Panc1 (cell line): ENCODE results near the gene DENND5B. TPM values are rescaled to one million over a fixed set of nuclear protein-coding genes. Genes with fewer than 3 reads are reported as not detected.

Source experiments
- ATAC-seq: fragments of 200-7000 bp; cut with Tn5 transposase; 2 replicates; pipeline ENCODE4 v1.9.1; 2020; ENCODE audit warnings: mild to moderate bottlenecking, moderate library complexity
- BruUV-seq: library from RNA; stranded (reverse); fragments of 400-500 nt; replicated peaks from 2 replicates; lab custom pipeline; 2021; lab: Mats Ljungman, UMichigan
- CTCF ChIA-PET: fragments of 300-600 bp; sonication (Branson Sonifier 250); formaldehyde crosslinking; loops from one replicate; lab custom pipeline; 2022; ENCODE audit warnings: antibody characterized with exemption; lab: Charles Lee
- POLR2A ChIA-PET: fragments of 300-600 bp; sonication (Branson Sonifier 250); formaldehyde crosslinking; loops from one replicate; lab custom pipeline; 2022; ENCODE audit warnings: antibody characterized with exemption; lab: Charles Lee
- DNase-seq: peaks from one replicate; pipeline ENCODE4 v3.0.0-alpha.2; 2010; ENCODE audit warnings: low read depth, low spot score
- H3K27ac ChIP-seq: 2 replicates; pipeline ENCODE4 v1.5.1; 2011; ENCODE audit warnings: mild to moderate bottlenecking, low read length, inconsistent platforms
- H3K27me3 ChIP-seq: fragments of 200-500 bp; sonication (Bioruptor generic); 2 replicates; pipeline ENCODE4 v1.6.0; 2014; ENCODE audit warnings: low read length, inconsistent platforms; ENCODE audit not compliant: control insufficient read depth, insufficient read depth
- H3K36me3 ChIP-seq: fragments of 200-500 bp; sonication (Bioruptor generic); 2 replicates; pipeline ENCODE4 v1.5.1; 2014; ENCODE audit warnings: inconsistent platforms, mild to moderate bottlenecking, low read length, moderate library complexity; ENCODE audit not compliant: control insufficient read depth, insufficient read depth
- H3K4me1 ChIP-seq: 2 replicates; pipeline ENCODE4 v1.5.1; 2011; ENCODE audit warnings: inconsistent platforms, mild to moderate bottlenecking, low read length, moderate library complexity; ENCODE audit not compliant: control insufficient read depth, insufficient read depth
- H3K4me3 ChIP-seq, 2 experiments: 2 replicates each; pipeline ENCODE4 v1.5.1; 2011 to 2012; ENCODE audit warnings: low read depth in 2 of 2, low read length in 2 of 2, mild to moderate bottlenecking in 2 of 2, inconsistent platforms in 1 of 2, moderate library complexity in 1 of 2
- H3K9me3 ChIP-seq: fragments of 200-500 bp; sonication (Bioruptor generic); 2 replicates; pipeline ENCODE4 v1.5.1; 2014; ENCODE audit warnings: low read depth, mild to moderate bottlenecking, inconsistent platforms, low read length, moderate library complexity; ENCODE audit not compliant: control insufficient read depth, insufficient read depth
- CTCF ChIP-seq: fragments of 450-650 bp; IDR thresholded peaks from 2 replicates; pipeline ENCODE4 v1.5.1; 2017; ENCODE audit warnings: mild to moderate bottlenecking
- POLR2AphosphoS5 ChIP-seq: IDR thresholded peaks from 2 replicates; pipeline ENCODE4 v1.6.1; 2012; ENCODE audit warnings: mild to moderate bottlenecking, low read depth, low read length, moderate library complexity
- REST ChIP-seq, 2 experiments: IDR thresholded peaks; 2 replicates each; pipeline ENCODE4 v1.6.1; 2011 to 2012; ENCODE audit warnings: low read depth in 2 of 2, control low read depth in 1 of 2, low read length in 1 of 2, mild to moderate bottlenecking in 1 of 2, moderate library complexity in 1 of 2; ENCODE audit not compliant: insufficient read depth in 1 of 2
- SIN3A ChIP-seq: IDR thresholded peaks from 2 replicates; pipeline ENCODE4 v1.6.1; 2012; ENCODE audit warnings: low read depth, mild to moderate bottlenecking, low read length, moderate library complexity, borderline replicate concordance; ENCODE audit not compliant: insufficient read depth
- TCF7L2 ChIP-seq: IDR thresholded peaks from 2 replicates; pipeline ENCODE4 v1.6.1; 2011; ENCODE audit warnings: mild to moderate bottlenecking, low read depth, low read length, inconsistent platforms
- in situ Hi-C: cut with HindIII; loops from 2 replicates; pipeline ENCODE4 v1.10.0; 2016; ENCODE audit warnings: low sequenced_read_pairs, low pct_unique_long_range_greater_than_20kb
- intact Hi-C: fragments of 100-400 bp; cut with micrococcal nuclease; formaldehyde crosslinking; loops from one replicate; pipeline ENCODE4 v1.10.0; 2022; ENCODE audit not compliant: unreplicated experiment
- total RNA-seq: library from RNA; stranded (reverse); gene quantifications from one replicate; pipeline ENCODE4 v1.2.1, GENCODE V29; 2021; ENCODE audit not compliant: unreplicated experiment

DENND5B gene
- total RNA-seq, 1 experiment from 2014 or later = 36.8 TPM

GRCh38 chr12:31337952-31338351 is 253.0 kb downstream of the DENND5B start:
- Histone ChIP-seq H3K9me3 (no peaks in the 10 kb centered on the region), H3K36me3 (no peaks in the 10 kb centered on the region), H3K4me3 (no peak overlapping the region), H3K4me1 (no peaks in the 10 kb centered on the region), H3K27ac (no peak overlapping the region), H3K27me3 (no peaks in the 10 kb centered on the region)
- BruUV-seq = no TSS peak
- ChIA-PET POLR2A (no interaction called here), CTCF (interaction anchor here (0.6 kb wide), 1 partner anchor 718 kb away, joined by 5 read pairs; no protein-coding TSS in a partner anchor)
- intact Hi-C loops (no loop called here), in situ Hi-C loops (no loop called here)
- DNase-seq (no peak), ATAC-seq (no peak)
- TF ChIP-seq SIN3A (no peak), CTCF (no peak), POLR2AphosphoS5 (no peak), TCF7L2 (no peak), REST (IDR thresholded peaks at IDR 0.05; ENCODE audit: insufficient read depth in 1 of 2, low read depth in 2 of 2, low read length in 1 of 2) (no peak)

Other genes with a start within 250 kb of the DENND5B start
- gene ETFBKMT, start 68.6 kb upstream of the DENND5B start, total RNA-seq = 1.5 TPM
- gene AMN1, start 137.9 kb upstream of the DENND5B start, total RNA-seq = 16.4 TPM